ENCODE data around the gene B4GAT1.
"Not testable (repeated sequence)": the region's sequence is repeated elsewhere in the genome, so short reads cannot be mapped to it uniquely, and the experiment has no call there.

The B4GAT1 gene

GRCh38 chr11:66362481-66363147 lies 15.2 kb upstream of the B4GAT1 start:
- DNase-seq: no peak

- no peak for DNase-seq
Observed at GRCh38 chr11:66361502-66361941, 14.1 kb upstream of the B4GAT1 start.

GRCh38 chr11:66360406-66361073 lies 13.1 kb upstream of the B4GAT1 start:
- no peak for DNase-seq

- DNase-seq: peak; percentile 12
Observed at GRCh38 chr11:66359662-66360087, 12.2 kb upstream of the B4GAT1 start.

GRCh38 chr11:66350560-66351235 lies 3.3 kb upstream of the B4GAT1 start:
- not testable (repeated sequence) for DNase-seq

- no peak for DNase-seq
Observed at GRCh38 chr11:66349084-66349386, 1.6 kb upstream of the B4GAT1 start.

- DNase-seq: no peak
Observed at GRCh38 chr11:66346476-66347424, 679 bp downstream of the B4GAT1 start.

- no peak for DNase-seq
Observed at GRCh38 chr11:66345316-66345649, 2.1 kb downstream of the B4GAT1 start.

GRCh38 chr11:66344550-66345315 lies 2.7 kb downstream of the B4GAT1 start, which contains the start of gene BRMS1:
Gene BRMS1, minus strand, starts transcription at chr11:66345104. Its CDS starts 2,870 bp downstream, at chr11:66342234.
- DNase-seq: peak; percentile 97

- DNase-seq: no peak
Observed at GRCh38 chr11:66343176-66343575, 4.3 kb downstream of the B4GAT1 start.

GRCh38 chr11:66341502-66342126 lies 5.8 kb downstream of the B4GAT1 start:
- no peak for DNase-seq

GRCh38 chr11:66340596-66341501 lies 6.6 kb downstream of the B4GAT1 start:
- no peak for DNase-seq

GRCh38 chr11:66339686-66340483 lies 7.5 kb downstream of the B4GAT1 start:
- no peak for DNase-seq

- no peak for DNase-seq
Observed at GRCh38 chr11:66339162-66339675, 8.2 kb downstream of the B4GAT1 start.

- DNase-seq: no peak
Observed at GRCh38 chr11:66338276-66339161, 8.9 kb downstream of the B4GAT1 start.

GRCh38 chr11:66337103-66337899 lies 10.1 kb downstream of the B4GAT1 start:
- DNase-seq: no peak

All from OCI-M1 (cell line).